Nephron (organoid): ENCODE results near the gene DUSP7.

Experiments
- H3K27ac Mint-ChIP-seq, 3 experiments: 2 replicates each; pipeline ENCODE4 v1.8.0; 2020; ENCODE audit warnings: mixed read lengths in 3 of 3, mild to moderate bottlenecking in 2 of 3, moderate library complexity in 1 of 3
- H3K27me3 Mint-ChIP-seq: 2 replicates; pipeline ENCODE4 v1.8.0; 2021; ENCODE audit warnings: low read depth, mild to moderate bottlenecking, moderate library complexity, mixed read lengths
- H3K36me3 Mint-ChIP-seq: 2 replicates; pipeline ENCODE4 v1.8.0; 2020; ENCODE audit warnings: low read depth, mixed read lengths
- H3K4me1 Mint-ChIP-seq: 2 replicates; pipeline ENCODE4 v1.8.0; 2020; ENCODE audit warnings: mixed read lengths
- H3K4me3 Mint-ChIP-seq, 3 experiments: 2 replicates each; pipeline ENCODE4 v1.8.0; 2020; ENCODE audit warnings: mild to moderate bottlenecking in 3 of 3, mixed read lengths in 3 of 3, moderate library complexity in 2 of 3
- H3K9me3 Mint-ChIP-seq: 2 replicates; pipeline ENCODE4 v1.8.0; 2020; ENCODE audit warnings: mixed read lengths
- TF ChIP-seq, protein P1 (sequence below), 3 experiments: fragments of 200-600 bp; sonication (generic); IDR thresholded peaks; one replicate each; pipeline ENCODE4 v1.5.0; 2021; ENCODE audit warnings: antibody characterized with exemption in 3 of 3; ENCODE audit not compliant: unreplicated experiment in 3 of 3

Gene DUSP7

DNA sequence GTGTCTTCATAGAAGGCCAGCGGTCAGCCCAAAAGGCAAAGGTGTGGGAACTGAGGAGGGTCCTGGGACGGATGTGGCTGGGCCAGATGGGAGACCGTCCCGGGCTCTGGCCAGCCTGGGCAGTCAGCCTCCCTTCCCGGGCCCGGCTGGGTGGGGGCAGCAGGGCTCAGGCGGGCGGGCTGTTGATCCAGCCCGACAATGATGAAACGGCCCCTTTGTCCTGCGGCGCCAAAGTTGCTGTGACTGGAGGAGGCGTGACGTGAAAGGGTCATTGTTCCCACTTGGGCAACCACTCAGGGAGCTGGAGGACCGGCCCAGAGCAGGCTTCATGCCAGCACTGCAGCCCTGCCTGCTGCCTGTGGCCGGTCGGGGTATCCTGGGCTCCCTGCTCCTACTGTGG, 16.5 kb downstream of the DUSP7 start:
- Mint-ChIP-seq H3K27ac (no peak overlapping the region), H3K27me3 (peaks cover 9% of the 10 kb centered on the region), H3K36me3 (no peaks in the 10 kb centered on the region), H3K4me1 (peaks cover 19% of the 10 kb centered on the region), H3K4me3 (no peak overlapping the region), H3K9me3 (no peaks in the 10 kb centered on the region)
- TF ChIP-seq, protein P1, sequence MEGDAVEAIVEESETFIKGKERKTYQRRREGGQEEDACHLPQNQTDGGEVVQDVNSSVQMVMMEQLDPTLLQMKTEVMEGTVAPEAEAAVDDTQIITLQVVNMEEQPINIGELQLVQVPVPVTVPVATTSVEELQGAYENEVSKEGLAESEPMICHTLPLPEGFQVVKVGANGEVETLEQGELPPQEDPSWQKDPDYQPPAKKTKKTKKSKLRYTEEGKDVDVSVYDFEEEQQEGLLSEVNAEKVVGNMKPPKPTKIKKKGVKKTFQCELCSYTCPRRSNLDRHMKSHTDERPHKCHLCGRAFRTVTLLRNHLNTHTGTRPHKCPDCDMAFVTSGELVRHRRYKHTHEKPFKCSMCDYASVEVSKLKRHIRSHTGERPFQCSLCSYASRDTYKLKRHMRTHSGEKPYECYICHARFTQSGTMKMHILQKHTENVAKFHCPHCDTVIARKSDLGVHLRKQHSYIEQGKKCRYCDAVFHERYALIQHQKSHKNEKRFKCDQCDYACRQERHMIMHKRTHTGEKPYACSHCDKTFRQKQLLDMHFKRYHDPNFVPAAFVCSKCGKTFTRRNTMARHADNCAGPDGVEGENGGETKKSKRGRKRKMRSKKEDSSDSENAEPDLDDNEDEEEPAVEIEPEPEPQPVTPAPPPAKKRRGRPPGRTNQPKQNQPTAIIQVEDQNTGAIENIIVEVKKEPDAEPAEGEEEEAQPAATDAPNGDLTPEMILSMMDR (IDR thresholded peaks at IDR 0.05; ENCODE audit: unreplicated experiment in 3 of 3): no peak

DNA sequence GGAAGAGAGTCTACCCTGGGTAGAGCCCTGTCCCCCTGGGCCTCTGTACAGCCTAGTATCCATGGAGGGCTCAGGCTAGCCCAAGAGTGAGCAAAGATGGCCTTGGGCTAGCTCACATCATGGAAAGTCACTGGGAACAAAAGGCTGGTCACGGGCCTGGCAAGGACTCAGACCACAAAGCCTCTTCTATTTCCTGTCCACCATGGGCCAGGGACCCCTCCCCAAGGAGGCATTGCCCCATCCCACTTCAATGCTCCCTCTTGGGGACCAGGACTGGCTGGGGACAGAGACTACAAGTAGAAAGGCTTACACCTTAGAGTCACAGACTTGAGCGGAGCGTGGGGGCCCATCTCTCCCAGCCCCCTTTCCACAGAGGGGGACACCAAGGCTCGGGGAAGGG, 16.9 kb downstream of the DUSP7 start:
- no peaks in the 10 kb centered on the region for H3K36me3 Mint-ChIP-seq

GRCh38 chr3:52038227-52038626, 18.1 kb downstream of the DUSP7 start:
- H3K4me1 Mint-ChIP-seq: peaks cover 13% of the 10 kb centered on the region
- peaks cover 3% of the 10 kb centered on the region for H3K27me3 Mint-ChIP-seq
- H3K27ac Mint-ChIP-seq: no peak overlapping the region
- H3K9me3 Mint-ChIP-seq: no peaks in the 10 kb centered on the region
- TF ChIP-seq, protein P1 (IDR thresholded peaks at IDR 0.05; ENCODE audit: unreplicated experiment in 3 of 3): no peak
- H3K36me3 Mint-ChIP-seq: no peaks in the 10 kb centered on the region
- no peak overlapping the region for H3K4me3 Mint-ChIP-seq

More for the DNA sequence above, 16.9 kb downstream of the DUSP7 start:
- no peak overlapping the region for H3K27ac Mint-ChIP-seq
- no peak overlapping the region for H3K4me3 Mint-ChIP-seq
- H3K9me3 Mint-ChIP-seq: no peaks in the 10 kb centered on the region
- peaks cover 18% of the 10 kb centered on the region for H3K4me1 Mint-ChIP-seq
- H3K27me3 Mint-ChIP-seq: peaks cover 9% of the 10 kb centered on the region
- TF ChIP-seq, protein P1 (IDR thresholded peaks at IDR 0.05; ENCODE audit: unreplicated experiment in 3 of 3): no peak

DNA sequence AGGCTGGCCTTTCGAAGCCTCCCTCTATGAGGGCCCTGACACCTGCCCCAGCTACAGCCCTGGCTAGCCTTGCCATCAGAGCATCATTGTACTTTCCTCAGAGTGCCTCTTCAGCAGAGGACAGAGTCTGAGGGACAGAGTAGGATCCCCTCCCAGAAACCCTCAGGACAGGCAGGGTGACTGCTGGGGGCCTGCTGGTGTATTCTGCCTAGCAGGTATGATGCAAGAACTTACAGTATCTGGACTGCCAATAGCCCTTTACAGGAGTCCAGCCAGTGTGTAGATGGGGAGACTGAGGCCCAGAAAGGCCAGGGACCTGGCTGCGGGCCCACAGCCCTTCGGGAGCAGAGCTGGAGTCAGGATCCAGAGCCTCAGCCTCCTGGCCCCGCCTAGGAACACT, 19.1 kb downstream of the DUSP7 start:
- peaks cover 3% of the 10 kb centered on the region for H3K27me3 Mint-ChIP-seq
- no peaks in the 10 kb centered on the region for H3K36me3 Mint-ChIP-seq
- TF ChIP-seq, protein P1 (IDR thresholded peaks at IDR 0.05; ENCODE audit: unreplicated experiment in 3 of 3): no peak
- no peak overlapping the region for H3K27ac Mint-ChIP-seq
- no peak overlapping the region for H3K4me3 Mint-ChIP-seq
- peaks cover 18% of the 10 kb centered on the region for H3K4me1 Mint-ChIP-seq
- H3K9me3 Mint-ChIP-seq: no peaks in the 10 kb centered on the region

- H3K4me3 Mint-ChIP-seq: no peak overlapping the region
- H3K9me3 Mint-ChIP-seq: no peaks in the 10 kb centered on the region
- peaks cover 21% of the 10 kb centered on the region for H3K4me1 Mint-ChIP-seq
- H3K27ac Mint-ChIP-seq: no peak overlapping the region
- TF ChIP-seq, protein P1 (IDR thresholded peaks at IDR 0.05; ENCODE audit: unreplicated experiment in 3 of 3): no peak
- H3K27me3 Mint-ChIP-seq: peaks cover 7% of the 10 kb centered on the region
- H3K36me3 Mint-ChIP-seq: no peaks in the 10 kb centered on the region
Measured at GRCh38 chr3:52036829-52037228, 19.5 kb downstream of the DUSP7 start.

GRCh38 chr3:52036222-52036694, 20.1 kb downstream of the DUSP7 start:
- TF ChIP-seq, protein P1 (IDR thresholded peaks at IDR 0.05; ENCODE audit: unreplicated experiment in 3 of 3): no peak
- Mint-ChIP-seq H3K27me3 (peaks cover 7% of the 10 kb centered on the region), H3K9me3 (no peaks in the 10 kb centered on the region), H3K4me1 (peaks cover 21% of the 10 kb centered on the region), H3K36me3 (no peaks in the 10 kb centered on the region), H3K27ac (no peak overlapping the region), H3K4me3 (no peak overlapping the region)
